Right cardiac atrium (tissue), 5 donors: ENCODE data around the gene LRRK1. TPM values are rescaled to one million over a fixed set of nuclear protein-coding genes. Genes with fewer than 3 reads are reported as not detected.

ENCODE experiments used
- ATAC-seq, 2 donors: fragments of 200-7000 bp; cut with Tn5 transposase; one replicate each; pipeline versions ENCODE4 v1.8.0 to v1.9.1; 2020; ENCODE audit warnings: moderate library complexity in 2 of 2, mild to moderate bottlenecking in 1 of 2
- DNase-seq, 3 donors: peaks; one replicate each; pipeline ENCODE4 v3.0.0-alpha.2; 2020
- H3K27ac ChIP-seq: one replicate; pipeline ENCODE4 v1.5.1; 2013; ENCODE audit warnings: mild to moderate bottlenecking, low read length, control low read depth, moderate library complexity
- H3K27me3 ChIP-seq: one replicate; pipeline ENCODE4 v1.6.1; 2013; ENCODE audit not compliant: control insufficient read depth, insufficient read depth
- H3K4me1 ChIP-seq: one replicate; pipeline ENCODE4 v1.6.1; 2013; ENCODE audit warnings: low read length; ENCODE audit not compliant: control insufficient read depth, insufficient read depth
- H3K4me3 ChIP-seq: one replicate; pipeline ENCODE4 v1.5.1; 2013; ENCODE audit warnings: low read length, control low read depth
- H3K9me3 ChIP-seq: one replicate; pipeline ENCODE4 v1.6.1; 2013; ENCODE audit warnings: low read length; ENCODE audit not compliant: control insufficient read depth
- WGBS: extraction: QIAGEN DNeasy Blood & Tissue Kit; methylation state at CpG from one replicate; pipeline ENCODE4 v1.1.7; 2013; 5-methylcytosine and 5-hydroxymethylcytosine counted together
- intact Hi-C, 4 donors: fragments of 100-400 bp; cut with DNase I; formaldehyde crosslinking; loops; one replicate each; pipeline versions ENCODE4 v1.11.0 to v1.14.0; 2022 to 2023
- polyA plus RNA-seq: library from polyadenylated mRNA; stranded (reverse); fragments of 200-250 nt; gene quantifications from one replicate; pipeline ENCODE4 v1.2.3, GENCODE V29; 2013
- total RNA-seq, 4 donors: library from RNA; stranded (reverse); fragmentation: NEBNext Ultra II Directional; extraction: Animal tissue kit (Norgen Biotek cat#: 25700); gene quantifications; one replicate each; pipeline ENCODE4 v1.2.1, GENCODE V29; 2021
- donor health status: healthy with polysubstance abuse.
- donor health status: DM: no; HTN: yes; CAD: no.
- donor health status: DM: no; HTN: no; CAD: no.
- donor health status: DM: no; HTN: yes; CAD: no; lungs with severe emphysema.
- donor health status: DM: yes; HTN: yes; CAD: no.

Gene LRRK1
- total and polyA plus RNA-seq, 5 donors, result 2.9 to 7.6 (median 5.1) TPM

GRCh38 chr15:101104141-101104540 lies 185.0 kb downstream of the LRRK1 start:
- DNase-seq, result peak in 1 of 3 donors; percentile 6
- ATAC-seq, result no peak
- WGBS, result 94% methylated on average over 9 of the region's 9 CpGs
- no peaks in the 10 kb centered on the region for H3K9me3 ChIP-seq
- no peaks in the 10 kb centered on the region for H3K27me3 ChIP-seq
- no peaks in the 10 kb centered on the region for H3K4me1 ChIP-seq
- intact Hi-C loops, result no loop called here
- no peak overlapping the region for H3K4me3 ChIP-seq
- H3K27ac ChIP-seq, result no peak overlapping the region

GRCh38 chr15:101105059-101105891 lies 186.1 kb downstream of the LRRK1 start:
- ATAC-seq (peak; percentile 61 to 62), DNase-seq (peak in 1 of 3 donors; percentile 58)
- H3K4me1 ChIP-seq, result no peaks in the 10 kb centered on the region
- H3K9me3 ChIP-seq, result no peaks in the 10 kb centered on the region
- 57% methylated on average over 7 of the region's 7 CpGs for WGBS
- H3K27me3 ChIP-seq, result no peaks in the 10 kb centered on the region
- H3K27ac ChIP-seq, result peak overlapping the region; percentile 30
- H3K4me3 ChIP-seq, result no peak overlapping the region
- intact Hi-C loops, result no loop called here

GRCh38 chr15:101107101-101107500 lies 187.9 kb downstream of the LRRK1 start:
- ATAC-seq (no peak), DNase-seq (peak in 1 of 3 donors; percentile 39)
- Histone ChIP-seq H3K27ac (no peak overlapping the region), H3K9me3 (no peaks in the 10 kb centered on the region), H3K4me3 (no peak overlapping the region), H3K4me1 (no peaks in the 10 kb centered on the region), H3K27me3 (no peaks in the 10 kb centered on the region)
- intact Hi-C loops, result no loop called here
- WGBS, result 89% methylated on average over 7 of the region's 7 CpGs

DNA sequence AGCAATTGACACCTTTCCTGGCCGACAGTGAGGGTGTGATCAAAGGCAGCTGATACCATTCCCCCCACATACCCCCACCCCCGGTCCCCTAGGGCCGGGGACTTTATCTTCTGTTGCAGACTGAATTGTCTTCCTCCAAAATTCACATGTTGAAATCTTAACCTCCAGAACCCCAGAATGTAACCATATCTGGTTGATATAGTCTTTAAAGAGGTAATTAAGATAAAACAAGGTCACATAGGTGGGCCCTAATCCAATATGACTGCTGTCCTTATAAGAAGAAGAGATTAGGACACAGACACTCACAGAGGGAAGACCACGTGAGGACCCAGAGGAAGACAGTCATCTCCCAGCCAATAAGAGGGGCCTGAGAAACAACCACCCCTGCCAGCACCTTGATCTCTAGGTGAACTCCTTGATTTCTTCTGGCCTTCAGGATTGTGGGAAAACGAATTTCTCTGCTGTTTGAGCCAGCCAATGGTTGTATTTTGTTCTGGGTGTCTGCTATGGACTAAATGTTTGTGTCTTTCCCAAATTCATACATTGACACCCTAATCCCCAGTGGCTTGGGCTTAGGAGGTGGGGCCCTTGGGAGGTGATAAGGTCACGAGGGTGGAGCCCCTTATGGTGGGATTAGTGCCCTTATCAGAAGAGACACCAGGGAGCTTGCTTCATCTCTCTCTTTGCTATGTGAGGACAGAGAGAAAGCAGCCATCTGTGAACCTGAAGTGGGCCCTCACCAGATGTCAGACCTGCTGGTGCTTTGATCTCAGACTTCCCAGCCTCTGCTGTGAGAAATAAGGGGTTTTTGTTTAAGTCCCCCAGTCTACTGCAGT lies 188.7 kb downstream of the LRRK1 start:
- no peak overlapping the region for H3K4me3 ChIP-seq
- no peak for ATAC-seq
- intact Hi-C loops, result no loop called here
- no peaks in the 10 kb centered on the region for H3K27me3 ChIP-seq
- no peak overlapping the region for H3K27ac ChIP-seq
- H3K4me1 ChIP-seq, result no peaks in the 10 kb centered on the region
- DNase-seq, result peak in 1 of 3 donors; percentile 4
- no peaks in the 10 kb centered on the region for H3K9me3 ChIP-seq
- 64% methylated on average over 6 of the region's 6 CpGs for WGBS

- ATAC-seq, result no peak
- H3K27ac ChIP-seq, result no peak overlapping the region
- no peaks in the 10 kb centered on the region for H3K27me3 ChIP-seq
- no peaks in the 10 kb centered on the region for H3K9me3 ChIP-seq
- H3K4me1 ChIP-seq, result no peaks in the 10 kb centered on the region
- WGBS, result 90% methylated on average over 10 of the region's 10 CpGs
- intact Hi-C loops, result no loop called here
- H3K4me3 ChIP-seq, result no peak overlapping the region
- peak in 1 of 3 donors; percentile 11 for DNase-seq
Observed at GRCh38 chr15:101108461-101108775, 189.3 kb downstream of the LRRK1 start.

- peak in 2 of 3 donors; percentile 7 to 28 for DNase-seq
- H3K4me1 ChIP-seq, result no peaks in the 10 kb centered on the region
- no peaks in the 10 kb centered on the region for H3K27me3 ChIP-seq
- H3K4me3 ChIP-seq, result no peak overlapping the region
- intact Hi-C loops, result no loop called here
- H3K9me3 ChIP-seq, result no peaks in the 10 kb centered on the region
- 97% methylated on average over 7 of the region's 7 CpGs for WGBS
- no peak for ATAC-seq
- no peak overlapping the region for H3K27ac ChIP-seq
Observed at GRCh38 chr15:101108791-101109190, 189.6 kb downstream of the LRRK1 start.

DNA sequence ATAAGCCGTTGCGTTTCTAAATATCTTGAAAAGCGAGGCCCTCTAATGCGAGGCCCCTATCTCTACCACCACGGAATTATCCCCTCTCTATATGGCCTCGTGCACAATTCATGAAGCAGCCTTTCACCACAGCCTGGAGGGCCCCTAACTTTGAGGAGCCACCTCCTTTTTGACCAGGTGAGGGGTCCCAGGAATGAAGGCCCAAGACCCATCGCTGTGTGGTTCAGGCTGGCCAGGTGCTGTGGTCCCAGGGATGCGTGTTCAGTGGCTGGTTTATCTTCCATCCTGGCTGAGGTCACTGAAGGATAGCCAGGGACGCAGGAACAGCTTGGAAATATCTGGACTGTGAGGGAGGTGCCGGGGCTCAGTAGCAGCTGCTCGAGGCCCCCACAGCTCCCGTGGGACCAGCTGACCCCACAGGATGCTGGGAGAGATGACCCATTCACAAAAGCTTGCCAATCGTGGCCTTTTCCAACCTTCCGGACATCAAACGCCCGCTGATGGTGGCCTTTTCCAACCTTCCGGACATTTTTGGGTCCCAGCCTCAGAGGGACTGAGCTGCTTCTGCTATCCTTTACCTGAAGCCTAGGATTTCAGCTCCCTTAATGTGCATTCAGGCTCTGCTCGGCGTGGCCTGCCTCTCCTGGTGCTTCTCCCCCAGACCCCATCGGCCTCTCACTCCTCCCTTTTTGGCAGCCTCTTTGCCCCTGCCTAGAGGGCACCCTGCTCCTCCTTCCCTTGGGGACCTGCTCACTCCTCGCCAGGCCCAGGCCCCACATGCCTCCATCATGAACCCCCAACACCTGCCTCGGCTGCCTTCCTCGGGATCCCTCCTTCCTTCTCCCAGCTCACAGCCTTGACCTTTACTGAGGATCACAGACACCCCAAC lies 191.8 kb downstream of the LRRK1 start:
- Histone ChIP-seq H3K9me3 (no peaks in the 10 kb centered on the region), H3K27ac (no peak overlapping the region), H3K4me3 (no peak overlapping the region), H3K4me1 (no peaks in the 10 kb centered on the region), H3K27me3 (no peaks in the 10 kb centered on the region)
- DNase-seq (peak in 1 of 3 donors; percentile 76), ATAC-seq (peak in 1 of 2 donors; percentile 22)
- WGBS, result 73% methylated on average over 23 of the region's 23 CpGs
- intact Hi-C loops, result no loop called here

- H3K9me3 ChIP-seq, result no peaks in the 10 kb centered on the region
- H3K27ac ChIP-seq, result no peak overlapping the region
- intact Hi-C loops, result no loop called here
- no peaks in the 10 kb centered on the region for H3K4me1 ChIP-seq
- no peak for ATAC-seq
- DNase-seq, result peak in 1 of 3 donors; percentile 37
- H3K4me3 ChIP-seq, result no peak overlapping the region
- H3K27me3 ChIP-seq, result no peaks in the 10 kb centered on the region
- WGBS, result 92% methylated on average over 16 of the region's 16 CpGs
Observed at GRCh38 chr15:101111570-101112262, 192.6 kb downstream of the LRRK1 start.

DNA sequence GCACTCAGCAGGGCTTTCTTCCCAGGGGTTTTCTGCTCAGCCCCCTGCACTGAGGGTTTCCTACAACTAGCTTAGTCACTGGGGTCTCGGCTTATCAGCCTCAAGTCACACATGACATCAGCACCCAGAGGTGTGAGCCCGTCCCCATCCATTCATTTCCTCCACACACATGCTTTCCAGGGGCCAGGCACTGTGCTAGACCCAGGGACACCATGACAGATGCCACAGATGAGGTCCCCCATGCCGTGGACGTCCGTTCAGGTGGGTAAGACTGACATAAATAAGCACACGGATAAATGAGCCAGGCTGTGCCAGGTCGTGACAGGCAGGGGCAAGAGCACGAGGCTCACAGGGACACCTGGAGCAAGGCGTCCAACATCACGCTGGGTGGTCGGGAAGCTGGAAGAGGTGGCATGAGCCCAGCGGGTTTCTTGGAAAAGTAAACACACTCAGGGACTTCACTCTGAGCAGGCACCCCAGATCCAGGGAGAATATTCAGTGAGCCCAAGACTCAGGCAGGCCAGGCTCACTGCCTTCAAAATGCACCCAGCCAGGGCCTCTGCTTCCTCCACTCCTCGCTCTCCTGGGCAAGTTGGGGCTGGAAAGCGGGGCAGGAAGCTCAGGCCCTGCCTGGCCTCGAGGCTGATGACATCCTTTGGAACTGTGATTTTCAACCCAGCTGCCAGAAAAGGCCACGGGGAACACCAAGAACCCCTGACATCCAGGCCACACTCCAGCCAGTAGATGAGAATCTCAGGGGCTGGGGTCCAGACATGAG lies 193.4 kb downstream of the LRRK1 start:
- no peaks in the 10 kb centered on the region for H3K27me3 ChIP-seq
- H3K4me3 ChIP-seq, result no peak overlapping the region
- ATAC-seq, result peak in 1 of 2 donors; percentile 20
- DNase-seq, result peak in 1 of 3 donors; percentile 69
- H3K9me3 ChIP-seq, result no peaks in the 10 kb centered on the region
- no peaks in the 10 kb centered on the region for H3K4me1 ChIP-seq
- 75% methylated on average over 16 of the region's 16 CpGs for WGBS
- H3K27ac ChIP-seq, result no peak overlapping the region
- intact Hi-C loops, result no loop called here
